H1 (cell line): Measurements from ENCODE around the gene ZNF143. TPM values are rescaled to one million over a fixed set of nuclear protein-coding genes. Genes with fewer than 3 reads are reported as not detected.

Source experiments
- CTCF ChIA-PET: fragments of 300-600 bp; sonication (Branson Sonifier 250); formaldehyde crosslinking; loops from one replicate; lab custom pipeline; 2021; ENCODE audit not compliant: partially characterized antibody; lab: Charles Lee
- POLR2A ChIA-PET: fragments of 300-600 bp; sonication (Branson Sonifier 250); formaldehyde crosslinking; loops from one replicate; lab custom pipeline; 2021; ENCODE audit warnings: inconsistent platforms; ENCODE audit not compliant: partially characterized antibody; lab: Charles Lee
- DNase-seq, 2 experiments: peaks; one replicate each; pipeline versions ENCODE4 v3.0.0 to v3.0.0-alpha.2; 2010 to 2022; ENCODE audit warnings: low spot score in 2 of 2, low read depth in 1 of 2, mixed read lengths in 1 of 2
- FAIRE-seq: peaks from 2 replicates; lab custom pipeline; 2011; peaks lifted over from hg19 to GRCh38; lab: Jason Lieb, UNC
- H2AFZ ChIP-seq: 2 replicates; pipeline ENCODE4 v1.8.1; 2012; ENCODE audit warnings: low read length, inconsistent platforms
- H2AK5ac ChIP-seq: 2 replicates; pipeline ENCODE4 v1.6.1; 2013; ENCODE audit warnings: low read depth, low read length
- H2BK120ac ChIP-seq: replicated peaks from 2 replicates; pipeline ENCODE3; 2013; ENCODE audit warnings: low read depth, low read length, inconsistent platforms
- H2BK12ac ChIP-seq: 2 replicates; pipeline ENCODE4 v1.6.1; 2013; ENCODE audit warnings: low read depth, low read length
- H2BK15ac ChIP-seq: 2 replicates; pipeline ENCODE4 v1.6.1; 2013; ENCODE audit warnings: low read length
- H2BK20ac ChIP-seq: 2 replicates; pipeline ENCODE4 v1.6.1; 2013; ENCODE audit warnings: low read length
- H2BK5ac ChIP-seq: 2 replicates; pipeline ENCODE4 v1.6.1; 2013; ENCODE audit warnings: low read depth, low read length
- H3K14ac ChIP-seq: 2 replicates; pipeline ENCODE4 v1.6.1; 2013; ENCODE audit warnings: inconsistent platforms; ENCODE audit not compliant: insufficient read length
- H3K18ac ChIP-seq: 2 replicates; pipeline ENCODE4 v1.6.1; 2013; ENCODE audit warnings: low read length; ENCODE audit errors: extremely low read depth
- H3K23ac ChIP-seq: 2 replicates; pipeline ENCODE4 v1.6.1; 2013; ENCODE audit warnings: inconsistent platforms; ENCODE audit not compliant: insufficient read length
- H3K23me2 ChIP-seq: 2 replicates; pipeline ENCODE4 v1.6.1; 2013; ENCODE audit warnings: low read depth, low read length
- H3K27ac ChIP-seq: 2 replicates; pipeline ENCODE4 v1.6.1; 2011; ENCODE audit warnings: low read depth, low read length, inconsistent platforms
- H3K27me3 ChIP-seq, 4 experiments: replicated peaks in 1 of 4; 1 replicate in 1 of 4; 2 replicates in 3 of 4; pipeline versions ENCODE4 v1.6.1 to v1.8.1; 2011 to 2013; ENCODE audit warnings: low read length in 3 of 4, mild to moderate bottlenecking in 3 of 4, inconsistent platforms in 2 of 4, mixed read lengths in 2 of 4, moderate library complexity in 1 of 4; ENCODE audit not compliant: control insufficient read depth in 3 of 4, insufficient read depth in 3 of 4; ENCODE audit errors: extremely low read depth in 1 of 4
- H3K36me3 ChIP-seq, 4 experiments: 2 replicates each; pipeline versions ENCODE4 v1.6.1 to v1.8.1; 2011 to 2013; ENCODE audit warnings: mild to moderate bottlenecking in 4 of 4, low read length in 3 of 4, moderate library complexity in 2 of 4, control low read depth in 1 of 4, inconsistent platforms in 1 of 4; ENCODE audit not compliant: insufficient read depth in 4 of 4, control insufficient read depth in 2 of 4
- H3K4ac ChIP-seq: replicated peaks from 2 replicates; pipeline ENCODE3; 2013; ENCODE audit warnings: low read length, low read depth, mixed read lengths, inconsistent platforms; ENCODE audit not compliant: insufficient read length
- H3K4me1 ChIP-seq, 4 experiments: replicated peaks in 1 of 4; 1 replicate in 1 of 4; 2 replicates in 3 of 4; pipeline versions ENCODE4 v1.6.1 to v1.8.1; 2011 to 2013; ENCODE audit warnings: low read length in 3 of 4, inconsistent platforms in 2 of 4, mixed read lengths in 1 of 4; ENCODE audit not compliant: insufficient read depth in 4 of 4, control insufficient read depth in 3 of 4
- H3K4me2 ChIP-seq, 2 experiments: 2 replicates each; pipeline versions ENCODE4 v1.6.1 to v1.8.1; 2011 to 2013; ENCODE audit warnings: low read depth in 2 of 2, low read length in 2 of 2, control low read depth in 1 of 2, inconsistent platforms in 1 of 2, mild to moderate bottlenecking in 1 of 2; ENCODE audit not compliant: insufficient read depth in 1 of 2
- H3K4me3 ChIP-seq, 4 experiments: fragments of 200-600, 300-600 bp in 1 of 4; sonication (generic), shearing (Covaris generic), sonication (Bioruptor Twin) in 1 of 4; 2 replicates each; pipeline versions ENCODE4 v1.5.1 to v1.8.1; 2011 to 2016; ENCODE audit warnings: low read length in 4 of 4, low read depth in 3 of 4, control low read depth in 2 of 4, inconsistent platforms in 2 of 4, mild to moderate bottlenecking in 2 of 4, mixed read lengths in 1 of 4, moderate library complexity in 1 of 4; ENCODE audit not compliant: insufficient read depth in 2 of 4; ENCODE audit errors: extremely low read depth in 1 of 4
- H3K56ac ChIP-seq: replicated peaks from 2 replicates; pipeline ENCODE3; 2013; ENCODE audit warnings: low read depth, mild to moderate bottlenecking, mixed read lengths, low read length, inconsistent platforms; ENCODE audit not compliant: insufficient read length
- H3K79me1 ChIP-seq: 2 replicates; pipeline ENCODE4 v1.6.1; 2013; ENCODE audit warnings: low read depth, low read length, control low read depth
- H3K79me2 ChIP-seq, 2 experiments: 2 replicates each; pipeline versions ENCODE4 v1.6.1 to v1.8.1; 2012 to 2013; ENCODE audit warnings: low read length in 2 of 2, mild to moderate bottlenecking in 2 of 2, inconsistent platforms in 1 of 2; ENCODE audit not compliant: insufficient read depth in 2 of 2, control insufficient read depth in 1 of 2
- H3K9ac ChIP-seq, 4 experiments: replicated peaks in 1 of 4; 1 replicate in 1 of 4; 2 replicates in 3 of 4; pipeline versions ENCODE4 v1.6.1 to v1.8.1; 2011 to 2013; ENCODE audit warnings: low read depth in 3 of 4, low read length in 3 of 4, control low read depth in 2 of 4, mild to moderate bottlenecking in 2 of 4, moderate library complexity in 2 of 4, inconsistent platforms in 1 of 4; ENCODE audit errors: extremely low read depth in 1 of 4
- H3K9me3 ChIP-seq, 2 experiments: 2 replicates each; pipeline versions ENCODE4 v1.6.1 to v1.8.1; 2012 to 2013; ENCODE audit warnings: mild to moderate bottlenecking in 2 of 2, moderate library complexity in 2 of 2, control low read depth in 1 of 2, inconsistent platforms in 1 of 2, low read depth in 1 of 2, low read length in 1 of 2, mixed read lengths in 1 of 2; ENCODE audit not compliant: insufficient read depth in 2 of 2
- H4K20me1 ChIP-seq, 2 experiments: replicated peaks in 1 of 2; 2 replicates each; pipeline versions ENCODE3 to v1.8.1; 2011 to 2013; ENCODE audit warnings: inconsistent platforms in 2 of 2, low read length in 2 of 2, mild to moderate bottlenecking in 1 of 2; ENCODE audit not compliant: insufficient read depth in 2 of 2, control insufficient read depth in 1 of 2
- H4K5ac ChIP-seq: 2 replicates; pipeline ENCODE4 v1.6.1; 2013; ENCODE audit warnings: low read length, low read depth, mixed read lengths, inconsistent platforms; ENCODE audit not compliant: insufficient read length
- H4K8ac ChIP-seq: 2 replicates; pipeline ENCODE4 v1.8.0; 2013; ENCODE audit warnings: mild to moderate bottlenecking, moderate library complexity, low read length, inconsistent platforms; ENCODE audit not compliant: insufficient read depth; ENCODE audit errors: extremely low read depth
- H4K91ac ChIP-seq: replicated peaks from 2 replicates; pipeline ENCODE3; 2013; ENCODE audit warnings: low read length, mixed read lengths, inconsistent platforms; ENCODE audit not compliant: insufficient read length
- BCL11A ChIP-seq, 2 experiments: IDR thresholded peaks; one replicate each; pipeline ENCODE4 v1.6.1; 2011; ENCODE audit warnings: low read depth in 2 of 2, low read length in 2 of 2, mild to moderate bottlenecking in 2 of 2
- CHD1 ChIP-seq: IDR thresholded peaks from 2 replicates; pipeline ENCODE4 v1.6.1; 2012; ENCODE audit warnings: low read depth, low read length, improper control_type of control experiment
- EGR1 ChIP-seq: IDR thresholded peaks from 2 replicates; pipeline ENCODE4 v1.6.1; 2011; ENCODE audit warnings: low read depth, low read length, borderline replicate concordance
- EP300 ChIP-seq, 2 experiments: IDR thresholded peaks; 1 replicate in 1 of 2; 2 replicates in 1 of 2; pipeline ENCODE4 v1.6.1; 2011 to 2012; ENCODE audit warnings: low read depth in 2 of 2, low read length in 2 of 2, mild to moderate bottlenecking in 2 of 2, borderline replicate concordance in 1 of 2, inconsistent platforms in 1 of 2, moderate library complexity in 1 of 2
- JUN ChIP-seq: IDR thresholded peaks from 2 replicates; pipeline ENCODE4 v1.6.1; 2011; ENCODE audit warnings: low read depth, mild to moderate bottlenecking, improper control_type of control experiment, low read length
- MAX ChIP-seq: IDR thresholded peaks from 2 replicates; pipeline ENCODE4 v1.6.1; 2012; ENCODE audit warnings: inconsistent platforms
- PHF8 ChIP-seq: fragments of 200-600 bp; sonication (generic); conservative IDR thresholded peaks from 2 replicates; pipeline ENCODE4 v1.7.1; 2012; ENCODE audit warnings: low read depth, mild to moderate bottlenecking, inconsistent platforms, low read length, moderate library complexity
- SP1 ChIP-seq: IDR thresholded peaks from 2 replicates; pipeline ENCODE4 v1.6.1; 2011; ENCODE audit warnings: low read depth, low read length
- SP4 ChIP-seq: IDR thresholded peaks from 2 replicates; pipeline ENCODE4 v1.6.1; 2012; ENCODE audit warnings: low read length, inconsistent platforms
- TAF1 ChIP-seq: IDR thresholded peaks from 2 replicates; pipeline ENCODE4 v1.6.1; 2011; ENCODE audit warnings: mild to moderate bottlenecking, low read depth, low read length
- TAF7 ChIP-seq: optimal IDR thresholded peaks from 2 replicates; pipeline ENCODE3; 2011; ENCODE audit warnings: low read depth, mild to moderate bottlenecking, inconsistent platforms, low read length, moderate library complexity, borderline replicate concordance
- WGBS, 2 experiments: shearing (Covaris generic) in 1 of 2; methylation state at CpG; one replicate each; pipeline versions ENCODE4 v1.1.6 to v1.1.7; 2013 to 2015; ENCODE audit warnings: low lambda C conversion rate in 2 of 2, mixed read lengths in 2 of 2, inconsistent platforms in 1 of 2, low coverage in 1 of 2, missing lambda C conversion rate in 1 of 2; ENCODE audit not compliant: insufficient replicate concordance in 2 of 2, insufficient coverage in 1 of 2, insufficient read length in 1 of 2; ENCODE audit errors: extremely low coverage in 1 of 2, missing lambda C conversion rate in 1 of 2; 5-methylcytosine and 5-hydroxymethylcytosine counted together
- polyA plus RNA-seq, 7 experiments: library from polyadenylated mRNA; depleted of rRNA in 3 of 7; stranded (reverse) in 5 of 7; unstranded in 2 of 7; fragments of >200 nt in 5 of 7; fragments of 200-250 nt in 2 of 7; gene quantifications; 1 replicate in 5 of 7; 2 replicates in 1 of 7; 4 replicates in 1 of 7; pipeline versions ENCODE4 v1.2.1 to v1.2.3, GENCODE V29; 2011 to 2013; ENCODE audit warnings: missing spikeins in 2 of 7, mixed read lengths in 2 of 7
- total RNA-seq: library from RNA; stranded (reverse); fragmentation: NEBNext Ultra II Directional; extraction: Animal tissue kit (Norgen Biotek cat#: 25700); gene quantifications from 2 replicates; pipeline ENCODE4 v1.2.1, GENCODE V29; 2021

Gene ZNF143
- total and polyA plus RNA-seq, 2 of the 8 experiments (the other 6 are each of a cell fraction or from before 2014, with no cell fraction given): 43.0 to 69.2 TPM

GRCh38 chr11:9573775-9574621, 113.2 kb downstream of the ZNF143 start:
- Histone ChIP-seq H3K23ac (no peak overlapping the region), H3K18ac (peak overlapping the region; percentile 64), H2AK5ac (no peak overlapping the region), H3K9ac (peak overlapping the region; percentile 85 to 98 (median 92)), H3K79me1 (no peaks in the 10 kb centered on the region), H3K4me2 (peak overlapping the region; percentile 66 to 88; a peak in 3 of 4 replicates), H3K27ac (peak overlapping the region; percentile 90), H2BK5ac (peak overlapping the region; percentile 91), H4K8ac (peak overlapping the region; percentile 85; the same call in 1 of the 2 replicates), H4K91ac (peak overlapping the region; percentile 87), H3K36me3 (peaks cover 7 to 34% (median 24%) of the 10 kb centered on the region in 4 experiments), H2AFZ (no peak overlapping the region), H2BK120ac (no peak overlapping the region), H3K4me1 (peaks cover 3 to 10% (median 7%) of the 10 kb centered on the region in 4 experiments), H3K79me2 (peaks cover 28 to 51% of the 10 kb centered on the region in 2 experiments), H2BK20ac (no peak overlapping the region), H3K27me3 (no peaks in the 10 kb centered on the region), H3K4ac (peak overlapping the region; percentile 28), H3K23me2 (peaks cover 6% of the 10 kb centered on the region), H4K20me1 (peaks cover 10 to 12% of the 10 kb centered on the region in 2 experiments), H3K9me3 (no peaks in the 10 kb centered on the region), H2BK12ac (no peak overlapping the region), H4K5ac (peak overlapping the region; percentile 59), H2BK15ac (no peak overlapping the region), H3K56ac (peak overlapping the region; percentile 65), H3K14ac (no peak overlapping the region), H3K4me3 (peak overlapping the region; percentile 80 to 93 (median 84))
- DNase-seq (no peak), FAIRE-seq (no peak)
- 2% methylated on average over 40 of the region's 122 CpGs; no CpG with 5 or more reads in 1 of the 2 experiments for WGBS, 2 experiments
- CTCF ChIA-PET: interaction anchor here (0.7 to 1.9 kb wide), 4 partner anchors 39 to 175 kb away, joined by 3 to 5 read pairs (median 4); no protein-coding TSS in a partner anchor
- POLR2A ChIA-PET: interaction anchor here (0.6 to 4.2 kb wide), 29 partner anchors 9 to 778 kb away, joined by 3 to 30 read pairs (median 4); partner anchors contain the start of gene ZNF143
- TF ChIP-seq SP1 (no peak), EGR1 (no peak), BCL11A (IDR thresholded peaks at IDR 0.05; ENCODE audit: low read depth in 2 of 2, low read length in 2 of 2) (no peak), CHD1 (0 out of 2 replicates have a peak, but pooled peaks have one; percentile 24), MAX (peak; percentile 64), TAF1 (peak; percentile 4; the same call in 1 of the 2 replicates), EP300 (IDR thresholded peaks at IDR 0.05; ENCODE audit: borderline replicate concordance in 1 of 2, low read depth in 2 of 2, low read length in 2 of 2) (no peak; a peak in 1 of 3 replicates), PHF8 (peak; percentile 31; the same call in 1 of the 2 replicates), TAF7 (peak; percentile 7), SP4 (no peak), JUN (no peak)
